ENCODE data around the gene LTC4S.

GRCh38 chr5:179778591-179778990 is 15.2 kb upstream of the LTC4S start:
- TF ChIP-seq POLR2A (IDR thresholded peaks at IDR 0.05): no peak
- TF ChIP-seq, protein P1, sequence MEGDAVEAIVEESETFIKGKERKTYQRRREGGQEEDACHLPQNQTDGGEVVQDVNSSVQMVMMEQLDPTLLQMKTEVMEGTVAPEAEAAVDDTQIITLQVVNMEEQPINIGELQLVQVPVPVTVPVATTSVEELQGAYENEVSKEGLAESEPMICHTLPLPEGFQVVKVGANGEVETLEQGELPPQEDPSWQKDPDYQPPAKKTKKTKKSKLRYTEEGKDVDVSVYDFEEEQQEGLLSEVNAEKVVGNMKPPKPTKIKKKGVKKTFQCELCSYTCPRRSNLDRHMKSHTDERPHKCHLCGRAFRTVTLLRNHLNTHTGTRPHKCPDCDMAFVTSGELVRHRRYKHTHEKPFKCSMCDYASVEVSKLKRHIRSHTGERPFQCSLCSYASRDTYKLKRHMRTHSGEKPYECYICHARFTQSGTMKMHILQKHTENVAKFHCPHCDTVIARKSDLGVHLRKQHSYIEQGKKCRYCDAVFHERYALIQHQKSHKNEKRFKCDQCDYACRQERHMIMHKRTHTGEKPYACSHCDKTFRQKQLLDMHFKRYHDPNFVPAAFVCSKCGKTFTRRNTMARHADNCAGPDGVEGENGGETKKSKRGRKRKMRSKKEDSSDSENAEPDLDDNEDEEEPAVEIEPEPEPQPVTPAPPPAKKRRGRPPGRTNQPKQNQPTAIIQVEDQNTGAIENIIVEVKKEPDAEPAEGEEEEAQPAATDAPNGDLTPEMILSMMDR (IDR thresholded peaks at IDR 0.05): no peak
- no peak for TF ChIP-seq POLR2AphosphoS5 (IDR thresholded peaks at IDR 0.05)
- TF ChIP-seq EP300 (IDR thresholded peaks at IDR 0.05; ENCODE audit: low read depth): no peak
